HG02642 (cell line): Measurements from ENCODE around the gene PRSS38.

Experiments
- ATAC-seq: cut with Tn5 transposase; IDR thresholded peaks from one replicate; pipeline ENCODE4 v1.9.1; 2021; ENCODE audit warnings: mild to moderate bottlenecking; ENCODE audit not compliant: unreplicated experiment, poor library complexity

The PRSS38 gene

GRCh38 chr1:227778401-227778947 is 37.0 kb upstream of the PRSS38 start:
- ATAC-seq = no peak

- ATAC-seq = no peak
These were observed 36.4 kb upstream of the PRSS38 start for GRCh38 chr1:227779021-227779441.

- ATAC-seq = no peak
These were observed 35.8 kb upstream of the PRSS38 start for GRCh38 chr1:227779685-227780084.

GRCh38 chr1:227780101-227781044 is 35.1 kb upstream of the PRSS38 start:
- no peak for ATAC-seq

- no peak for ATAC-seq
These were observed 34.1 kb upstream of the PRSS38 start for GRCh38 chr1:227781314-227781930.

- no peak for ATAC-seq
These were observed 33.2 kb upstream of the PRSS38 start for GRCh38 chr1:227782226-227782625.

GRCh38 chr1:227785094-227785804 is 30.2 kb upstream of the PRSS38 start:
- ATAC-seq = no peak

- ATAC-seq = no peak
These were observed 29.4 kb upstream of the PRSS38 start for GRCh38 chr1:227785805-227786671.

- ATAC-seq = peak; percentile 5
These were observed 28.6 kb upstream of the PRSS38 start for GRCh38 chr1:227786673-227787512.

GRCh38 chr1:227787513-227788270 is 27.8 kb upstream of the PRSS38 start:
- peak; percentile 93 for ATAC-seq

- peak; percentile 65 for ATAC-seq
These were observed 27.0 kb upstream of the PRSS38 start for GRCh38 chr1:227788271-227789083.

- no peak for ATAC-seq
These were observed 26.1 kb upstream of the PRSS38 start for GRCh38 chr1:227789084-227790033.

GRCh38 chr1:227790034-227790400 is 25.5 kb upstream of the PRSS38 start:
- ATAC-seq = no peak

- no peak for ATAC-seq
These were observed 24.6 kb upstream of the PRSS38 start for GRCh38 chr1:227790868-227791267.

- no peak for ATAC-seq
These were observed 23.9 kb upstream of the PRSS38 start for GRCh38 chr1:227791425-227792143.
